ENCODE data around the gene NALF2.

Gene NALF2

DNA sequence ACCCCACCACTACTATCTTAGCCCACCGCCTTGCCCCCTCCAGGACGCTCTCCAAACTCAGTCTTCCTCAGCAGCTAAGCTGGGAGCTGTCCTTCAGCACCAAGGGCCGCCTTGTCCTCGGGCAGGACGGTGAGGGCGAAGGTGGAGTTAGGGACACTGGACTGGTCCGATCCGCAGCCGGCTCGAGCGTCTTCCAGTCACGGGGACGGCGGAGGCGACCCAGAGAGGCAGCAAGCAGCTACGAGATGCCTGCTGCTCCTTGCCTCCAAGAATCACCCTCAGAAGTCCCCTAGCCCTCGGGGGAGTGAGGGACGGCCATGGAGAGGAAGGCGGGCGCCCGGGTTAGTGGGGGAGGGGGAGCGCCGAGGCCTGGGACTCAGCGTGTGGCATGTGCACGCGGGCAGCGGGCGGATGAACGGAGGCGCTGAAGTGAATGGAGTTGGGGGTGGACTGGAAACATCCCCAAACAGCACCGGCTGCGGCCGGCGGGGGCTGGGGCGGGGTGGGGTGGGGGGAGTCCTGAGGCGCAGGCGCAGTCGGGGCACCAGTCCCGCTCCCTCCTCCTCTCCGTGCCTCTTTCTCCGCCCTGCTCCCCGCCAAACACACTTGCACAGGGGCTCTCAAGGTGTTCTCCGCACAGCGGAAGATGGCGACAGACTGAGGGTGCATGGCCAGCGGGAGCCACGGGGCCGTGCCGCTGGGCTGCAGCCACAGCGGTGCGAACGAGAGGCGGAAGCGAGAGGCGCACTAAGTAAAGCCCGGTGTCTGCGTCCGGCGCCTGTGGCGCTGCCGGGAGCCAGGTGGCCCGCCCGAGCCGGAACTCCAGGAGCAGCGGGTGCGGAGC, at the start of gene NALF2:
Gene NALF2, plus strand, starts transcription at position 545 of the 844 bp plus-strand sequence. CDS start 957 bp downstream, outside the sequence.
- DNase-seq, result peak in 1 of 2 experiments; percentile 19

DNA sequence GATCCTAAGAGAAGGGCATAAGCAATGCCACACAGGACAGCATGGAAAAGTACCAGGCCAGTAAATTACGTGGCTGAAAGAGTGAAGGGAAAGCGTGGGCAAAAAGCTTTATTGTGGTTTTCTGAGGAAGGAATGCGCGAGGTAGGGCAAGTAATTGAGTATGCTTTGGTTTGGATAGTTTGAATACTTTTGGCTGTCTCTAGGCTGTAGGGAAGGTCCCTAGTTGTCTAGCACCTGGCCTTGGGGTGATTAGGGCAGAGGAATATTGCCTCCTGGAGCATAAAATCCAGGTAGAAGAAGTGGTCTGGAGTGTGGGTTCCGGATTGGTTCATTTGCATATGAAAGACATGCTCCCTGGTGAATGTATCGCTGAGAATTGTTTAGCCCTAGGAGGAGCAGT, 46.4 kb upstream of the NALF2 start:
- no peak for DNase-seq

DNA sequence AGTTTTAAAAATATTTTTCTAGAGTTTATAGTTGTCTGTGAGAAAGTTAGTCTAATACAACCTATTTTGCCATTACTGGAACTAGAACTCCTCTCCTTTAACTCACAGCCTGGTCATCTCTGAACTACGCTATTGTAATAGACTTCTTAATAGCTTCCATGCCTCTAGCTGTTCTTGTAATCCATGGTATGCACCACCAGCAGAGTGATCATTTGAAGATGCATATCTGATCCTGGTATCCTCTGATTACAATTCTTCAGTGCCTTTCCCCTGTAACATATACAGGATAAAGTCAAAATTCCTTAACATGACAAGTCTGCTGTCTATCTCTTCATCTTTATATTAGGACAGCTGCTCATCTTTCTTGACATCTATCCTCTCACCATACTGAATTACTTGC, 37.6 kb upstream of the NALF2 start:
- no peak for DNase-seq

GRCh38 chrX:69469975-69470374, 34.2 kb upstream of the NALF2 start:
- no peak for DNase-seq

DNA sequence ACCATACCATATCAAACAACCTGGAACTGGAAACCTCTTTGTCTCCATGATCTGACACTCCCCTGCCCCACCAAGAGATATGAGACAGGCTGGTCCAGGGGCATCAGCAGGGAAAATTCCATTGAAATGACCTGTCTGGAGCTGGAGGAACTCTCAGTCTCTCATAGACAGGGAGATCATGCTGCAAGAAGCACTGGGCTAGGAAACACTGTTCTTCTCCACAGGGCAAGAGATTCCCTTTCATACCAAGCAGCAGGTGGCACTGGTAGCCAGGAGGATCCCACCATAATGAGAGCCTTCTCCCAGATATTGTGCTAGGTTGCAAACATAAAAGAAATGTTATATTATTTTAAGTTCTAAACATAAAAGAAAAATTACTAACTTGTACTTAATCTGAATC, 14.5 kb upstream of the NALF2 start:
- no peak for DNase-seq

GRCh38 chrX:69493193-69493592, 10.9 kb upstream of the NALF2 start:
- peak in 1 of 2 experiments; percentile 1 for DNase-seq

GRCh38 chrX:69493766-69494165, 10.4 kb upstream of the NALF2 start:
- no peak for DNase-seq

GRCh38 chrX:69496183-69496582, 7.9 kb upstream of the NALF2 start:
- no peak for DNase-seq

DNA sequence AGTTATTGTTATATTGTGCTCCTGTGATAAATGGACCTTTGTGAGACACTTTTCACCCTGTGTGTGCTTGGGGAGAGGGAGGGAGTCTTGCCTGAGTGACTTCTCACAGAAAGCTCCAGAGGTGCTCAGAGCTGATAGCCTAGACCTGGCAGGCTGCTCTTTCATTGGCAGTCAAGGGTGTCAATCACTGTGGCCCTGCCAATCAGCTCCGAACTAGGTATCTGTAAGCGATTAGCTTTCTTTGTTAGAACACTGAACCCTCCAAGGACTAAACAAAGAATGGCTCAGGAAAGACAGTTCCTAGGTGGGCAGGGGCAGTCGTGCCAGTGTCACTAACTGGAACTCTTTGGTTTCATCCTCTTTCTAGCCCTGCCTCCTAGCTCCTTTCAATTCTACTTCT, 2.7 kb upstream of the NALF2 start:
- no peak for DNase-seq

DNA sequence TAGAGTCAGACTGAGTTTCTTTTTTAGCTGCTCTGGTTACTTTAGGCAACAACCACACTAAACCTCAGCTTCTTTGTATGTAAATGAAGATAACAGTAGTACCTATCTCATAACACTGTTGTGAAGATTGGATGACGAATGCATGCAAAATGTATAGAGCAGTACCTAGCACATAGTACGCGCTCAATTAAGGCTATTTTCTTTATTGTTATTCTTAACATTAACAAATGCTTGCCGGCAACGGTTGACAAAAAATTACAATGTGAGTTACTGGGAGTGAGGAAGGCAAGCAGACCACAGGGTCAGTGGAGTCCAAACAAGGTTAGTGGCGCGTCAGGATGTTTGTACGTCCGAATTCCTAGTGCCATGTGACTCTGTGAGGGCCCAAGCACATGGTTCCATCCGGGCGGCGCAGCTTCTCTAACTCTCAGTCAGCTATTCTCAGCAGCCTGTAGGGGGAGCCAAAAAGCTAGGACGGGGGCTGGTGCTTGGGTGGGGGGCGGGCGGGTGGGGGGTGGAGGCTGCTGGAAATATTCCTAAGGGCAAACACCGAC, 821 bp upstream of the NALF2 start:
- DNase-seq, result peak in 1 of 2 experiments; percentile 1

GRCh38 chrX:69504626-69505612, 793 bp downstream of the NALF2 start:
- DNase-seq, result peak in 1 of 2 experiments; percentile 19

DNA sequence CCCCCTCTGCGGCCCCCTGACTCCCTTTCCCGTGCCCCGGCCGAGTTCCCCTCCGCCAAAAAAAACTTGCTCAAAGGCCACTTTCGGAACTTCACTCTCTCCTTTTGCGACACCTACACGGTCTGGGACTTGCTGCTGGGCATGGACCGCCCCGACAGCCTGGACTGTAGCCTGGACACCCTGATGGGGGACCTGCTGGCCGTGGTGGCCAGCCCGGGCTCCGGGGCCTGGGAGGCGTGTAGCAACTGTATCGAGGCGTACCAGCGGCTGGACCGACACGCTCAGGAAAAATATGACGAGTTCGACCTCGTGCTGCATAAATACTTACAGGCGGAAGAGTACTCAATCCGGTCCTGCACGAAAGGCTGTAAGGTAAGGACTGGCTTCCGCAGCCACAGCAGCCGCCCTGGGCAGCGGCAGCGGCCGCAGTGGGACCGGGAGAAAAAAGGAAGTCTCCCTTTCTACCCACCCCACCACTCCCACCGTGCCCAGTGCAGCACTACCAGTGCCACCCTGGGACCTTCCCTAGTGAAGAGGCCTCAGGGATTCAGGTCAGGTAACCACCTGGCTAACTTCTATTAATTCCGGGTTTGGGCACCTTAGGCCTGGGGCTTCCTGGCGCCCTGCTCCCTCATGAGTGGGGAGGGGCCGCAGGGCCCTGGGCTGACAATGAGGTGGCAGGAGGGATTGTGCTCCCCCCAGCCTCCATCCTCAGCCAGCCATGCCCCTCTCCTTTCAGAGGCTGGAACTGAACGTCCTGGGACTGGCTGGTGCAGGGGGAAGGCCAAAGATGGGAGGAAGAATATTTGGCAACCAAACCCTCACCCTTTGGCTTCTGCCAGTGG, 1.9 kb downstream of the NALF2 start:
- no peak for DNase-seq

DNA sequence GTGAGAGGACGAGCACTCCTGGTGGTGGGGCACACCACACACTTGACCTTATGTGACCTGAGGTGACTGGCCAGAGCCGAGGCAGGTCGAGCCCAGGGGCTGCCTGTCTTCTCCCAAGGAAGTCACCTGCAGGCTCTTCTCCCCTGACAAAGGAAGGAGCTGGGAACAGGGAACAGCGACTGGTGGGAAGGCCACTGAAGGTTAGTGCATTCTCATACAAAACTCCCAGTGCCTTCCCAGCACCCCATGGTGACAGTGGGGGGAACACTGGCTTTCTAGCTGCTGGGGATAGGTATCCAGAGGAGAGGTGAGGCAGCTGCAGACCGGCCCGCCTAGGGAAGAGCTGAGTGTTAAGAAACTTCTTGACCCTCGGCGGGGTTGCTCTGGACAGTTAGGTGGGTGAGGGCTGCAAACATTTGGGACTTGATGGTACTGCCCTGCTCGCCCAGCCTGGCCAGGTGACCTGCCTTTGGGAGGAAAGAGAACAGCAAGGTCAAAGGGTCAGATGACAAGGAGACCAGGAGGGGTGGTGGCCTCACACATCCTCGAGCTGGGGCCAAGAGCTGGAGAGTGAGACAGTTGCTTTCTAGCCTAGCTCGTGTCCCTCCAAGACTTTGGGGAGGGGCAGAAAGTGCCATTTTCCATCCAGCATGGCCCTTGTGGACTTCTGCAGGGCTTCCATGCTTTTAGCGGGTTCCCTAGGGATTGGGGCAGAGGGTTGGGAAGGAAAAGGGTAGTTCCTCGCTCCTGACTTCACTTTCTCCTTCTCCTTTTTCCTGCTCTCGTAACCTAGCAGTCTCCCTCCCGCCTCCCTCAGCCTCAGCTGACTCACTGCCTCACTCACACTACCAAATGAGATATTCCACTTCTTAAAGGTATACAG, 2.7 kb downstream of the NALF2 start:
- no peak for DNase-seq

- DNase-seq, result no peak
Measured at GRCh38 chrX:69507500-69507789, 3.3 kb downstream of the NALF2 start.

GRCh38 chrX:69508610-69509009, 4.5 kb downstream of the NALF2 start:
- no peak for DNase-seq

DNA sequence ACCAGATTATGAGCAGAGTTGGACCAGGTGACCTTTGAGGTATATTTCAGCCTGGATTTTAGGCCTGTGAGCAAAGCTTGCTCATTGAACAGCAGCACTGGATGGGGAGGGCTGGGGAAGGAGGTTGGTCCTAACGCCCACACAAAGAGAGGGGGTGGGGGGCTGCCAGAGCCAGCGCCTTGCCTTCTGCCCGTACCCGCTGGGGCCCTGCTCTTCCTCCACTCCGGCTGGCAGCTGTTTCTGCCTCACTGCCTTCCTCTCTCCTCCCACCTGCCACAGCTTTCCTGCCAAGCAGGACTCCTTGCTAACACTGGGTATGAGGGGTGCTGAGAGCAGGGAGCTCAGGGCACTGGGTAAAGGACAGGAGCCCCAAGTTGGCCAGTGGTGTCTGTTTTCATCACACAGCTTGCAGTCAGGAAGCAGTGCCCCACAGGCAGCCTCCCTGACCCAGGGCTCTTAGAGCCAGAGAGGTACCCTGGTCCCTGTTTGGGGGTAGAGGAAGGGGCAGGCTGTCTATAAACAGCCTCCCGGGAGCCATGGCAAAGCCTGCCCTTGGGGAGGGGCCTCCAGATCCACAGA, 6.1 kb downstream of the NALF2 start:
- DNase-seq, result no peak

GRCh38 chrX:69510914-69511513, 6.9 kb downstream of the NALF2 start:
- no peak for DNase-seq

- DNase-seq, result no peak
Measured at GRCh38 chrX:69522052-69522451, 17.9 kb downstream of the NALF2 start.

DNA sequence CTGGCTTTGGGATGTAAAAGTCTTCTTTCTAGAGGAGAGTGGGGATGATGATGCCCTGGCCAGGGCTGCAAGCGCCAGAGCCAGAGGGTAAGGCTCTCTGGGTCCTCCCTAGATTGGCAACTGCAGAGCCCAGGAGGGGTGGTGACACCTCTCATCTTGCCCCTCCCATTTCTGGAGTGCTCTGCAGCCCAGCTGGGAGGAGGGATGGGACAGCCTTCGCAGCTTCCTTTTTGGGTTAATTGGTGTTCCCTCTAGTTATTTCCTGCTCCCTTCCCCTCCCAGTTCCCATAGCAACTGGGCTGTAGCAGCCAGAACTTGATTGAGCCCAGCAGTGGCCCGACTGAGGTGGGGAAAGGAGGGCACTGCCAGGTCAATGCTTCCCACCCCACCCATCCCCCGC, 19.2 kb downstream of the NALF2 start:
- no peak for DNase-seq

GRCh38 chrX:69524781-69525363, 20.7 kb downstream of the NALF2 start:
- no peak for DNase-seq

All from cerebellar nuclear complex (tissue), 1 donor.